Measurements from ENCODE around the gene PCP4. TPM values are rescaled to one million over a fixed set of nuclear protein-coding genes. Genes with fewer than 3 reads are reported as not detected.

The PCP4 gene
- total RNA-seq, 1 donor from 2014 or later: 5.4 TPM

DNA sequence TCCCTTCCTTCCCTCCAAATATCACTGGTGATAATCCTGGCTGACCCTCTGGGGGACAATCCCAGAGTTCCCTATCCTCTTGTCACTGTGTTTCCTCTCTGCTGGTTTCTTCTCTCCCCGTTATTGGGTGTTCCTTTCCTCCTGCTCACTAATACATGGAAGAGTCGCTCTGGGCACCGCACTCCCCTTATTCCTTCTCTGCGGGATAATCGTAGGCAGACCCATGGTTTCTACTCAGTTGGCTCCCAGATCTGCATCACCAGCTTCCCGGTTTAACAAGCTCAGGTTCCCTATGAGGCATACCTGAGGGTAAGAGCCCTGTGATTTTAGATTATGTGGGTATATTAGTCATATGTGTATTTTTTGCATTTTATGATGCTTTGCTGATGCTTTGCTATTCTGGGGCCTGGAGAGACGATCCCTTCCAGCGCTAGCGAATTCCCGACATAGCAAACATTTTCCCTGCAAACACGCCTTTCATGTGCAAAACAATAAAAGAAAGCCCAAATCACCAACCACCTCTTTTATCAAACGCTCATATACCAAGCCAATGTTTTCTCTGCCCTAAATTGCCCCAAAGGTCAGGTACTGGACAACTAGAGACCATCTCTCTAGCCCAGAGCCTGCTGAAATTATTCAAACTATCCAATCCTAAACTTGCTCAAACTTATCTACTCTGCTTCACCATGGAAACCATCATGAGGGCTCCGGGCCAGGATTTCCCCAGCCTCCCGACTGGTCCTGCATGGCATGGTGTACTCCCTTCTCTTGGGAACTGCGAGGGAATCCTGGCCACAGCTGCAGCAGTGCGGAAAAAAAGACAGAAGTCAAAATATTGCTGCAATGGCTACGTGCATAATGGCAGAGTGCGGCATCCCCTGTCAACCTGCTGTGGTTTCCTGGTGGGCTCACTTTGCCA lies 84.2 kb downstream of the PCP4 start:
- intact Hi-C loops (cut with micrococcal nuclease): no loop called here
- Histone ChIP-seq H3K27ac (replicated peaks) (no peak overlapping the region), H3K4me1 (no peaks in the 10 kb centered on the region)

DNA sequence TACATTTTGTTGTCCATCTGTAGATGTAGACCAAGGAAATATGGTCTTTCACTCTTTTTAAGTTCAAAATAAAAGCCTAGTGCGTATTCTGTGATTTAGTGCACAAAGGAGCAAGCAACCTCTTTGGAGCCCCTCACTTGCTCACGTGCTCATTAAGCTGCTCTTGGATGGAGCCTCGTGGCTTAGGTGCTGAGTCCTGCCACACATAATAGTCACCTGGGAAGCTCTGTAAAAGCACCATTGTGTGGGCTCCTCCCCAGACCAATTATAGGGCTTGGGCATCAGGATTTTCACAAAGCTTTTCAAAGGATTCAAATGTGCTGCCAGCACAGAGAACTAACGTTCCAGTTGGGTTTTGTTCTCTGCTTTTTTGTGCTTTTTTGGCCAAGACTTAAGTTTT lies 85.0 kb downstream of the PCP4 start:
- Histone ChIP-seq H3K36me3 (no peaks in the 10 kb centered on the region), H3K9me3 (replicated peaks) (peaks cover 10% of the 10 kb centered on the region), H3K27ac (replicated peaks) (no peak overlapping the region), H3K27me3 (ENCODE audit: low read depth) (peaks cover 35% of the 10 kb centered on the region), H3K4me1 (no peaks in the 10 kb centered on the region), H3K4me3 (no peak overlapping the region)
- TF ChIP-seq, protein P1, sequence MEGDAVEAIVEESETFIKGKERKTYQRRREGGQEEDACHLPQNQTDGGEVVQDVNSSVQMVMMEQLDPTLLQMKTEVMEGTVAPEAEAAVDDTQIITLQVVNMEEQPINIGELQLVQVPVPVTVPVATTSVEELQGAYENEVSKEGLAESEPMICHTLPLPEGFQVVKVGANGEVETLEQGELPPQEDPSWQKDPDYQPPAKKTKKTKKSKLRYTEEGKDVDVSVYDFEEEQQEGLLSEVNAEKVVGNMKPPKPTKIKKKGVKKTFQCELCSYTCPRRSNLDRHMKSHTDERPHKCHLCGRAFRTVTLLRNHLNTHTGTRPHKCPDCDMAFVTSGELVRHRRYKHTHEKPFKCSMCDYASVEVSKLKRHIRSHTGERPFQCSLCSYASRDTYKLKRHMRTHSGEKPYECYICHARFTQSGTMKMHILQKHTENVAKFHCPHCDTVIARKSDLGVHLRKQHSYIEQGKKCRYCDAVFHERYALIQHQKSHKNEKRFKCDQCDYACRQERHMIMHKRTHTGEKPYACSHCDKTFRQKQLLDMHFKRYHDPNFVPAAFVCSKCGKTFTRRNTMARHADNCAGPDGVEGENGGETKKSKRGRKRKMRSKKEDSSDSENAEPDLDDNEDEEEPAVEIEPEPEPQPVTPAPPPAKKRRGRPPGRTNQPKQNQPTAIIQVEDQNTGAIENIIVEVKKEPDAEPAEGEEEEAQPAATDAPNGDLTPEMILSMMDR (IDR thresholded peaks at IDR 0.05; ENCODE audit: borderline replicate concordance): no peak
- DNase-seq: no peak
- intact Hi-C loops (cut with micrococcal nuclease): no loop called here

More for the DNA sequence above, 84.2 kb downstream of the PCP4 start:
- no peak for DNase-seq
- no peak overlapping the region for H3K4me3 ChIP-seq
- no peaks in the 10 kb centered on the region for H3K36me3 ChIP-seq
- TF ChIP-seq, protein P1 (IDR thresholded peaks at IDR 0.05; ENCODE audit: borderline replicate concordance): no peak
- peaks cover 10% of the 10 kb centered on the region for H3K9me3 ChIP-seq (replicated peaks)
- peaks cover 35% of the 10 kb centered on the region for H3K27me3 ChIP-seq (ENCODE audit: low read depth)

DNA sequence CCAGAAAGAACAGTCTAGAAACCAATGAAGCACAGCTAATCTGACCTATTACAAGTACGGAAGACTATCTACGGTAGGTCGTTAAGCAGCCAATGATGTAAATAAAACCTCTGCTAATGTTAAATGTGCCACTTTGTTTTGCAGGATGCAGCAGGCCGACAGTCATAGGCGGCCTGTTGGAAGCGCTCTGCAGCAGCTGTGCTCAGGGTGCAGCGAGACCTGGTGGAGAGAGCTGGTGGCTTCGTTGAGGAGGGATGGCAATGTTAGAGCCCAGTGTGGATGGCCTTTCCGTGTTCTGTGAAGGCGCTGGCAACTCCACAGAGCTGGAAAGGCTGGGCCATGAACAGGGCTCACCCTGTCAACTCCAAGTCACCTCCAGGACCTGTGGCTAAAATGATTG lies 87.3 kb downstream of the PCP4 start:
- Histone ChIP-seq H3K27ac (replicated peaks) (no peak overlapping the region), H3K4me3 (no peak overlapping the region), H3K27me3 (ENCODE audit: low read depth) (peaks cover 35% of the 10 kb centered on the region), H3K9me3 (replicated peaks) (peaks cover 7% of the 10 kb centered on the region), H3K36me3 (no peaks in the 10 kb centered on the region), H3K4me1 (no peaks in the 10 kb centered on the region)
- intact Hi-C loops (cut with micrococcal nuclease): no loop called here
- TF ChIP-seq, protein P1 (IDR thresholded peaks at IDR 0.05; ENCODE audit: borderline replicate concordance): no peak
- no peak for DNase-seq

DNA sequence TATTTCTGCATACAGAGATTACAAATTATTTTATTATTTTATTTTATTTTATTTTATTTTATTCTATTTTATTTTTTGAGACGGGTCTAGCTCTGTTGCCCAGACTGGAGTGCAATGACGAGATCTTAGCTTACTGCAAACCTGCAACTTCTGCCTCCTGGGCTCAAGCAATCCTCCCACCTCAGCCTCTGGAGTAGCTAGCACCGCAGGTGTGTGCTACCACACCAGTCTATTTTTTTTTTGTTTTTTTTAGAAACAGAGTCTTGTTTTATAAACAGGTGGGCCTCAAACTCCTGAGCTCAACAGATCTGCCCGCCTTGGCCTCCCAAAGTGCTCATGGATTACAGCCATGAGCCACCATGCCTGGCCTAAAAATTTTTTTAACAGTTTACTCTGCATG lies 88.1 kb downstream of the PCP4 start:
- intact Hi-C loops (cut with micrococcal nuclease): no loop called here
- TF ChIP-seq, protein P1 (IDR thresholded peaks at IDR 0.05; ENCODE audit: borderline replicate concordance): no peak
- no peak overlapping the region for H3K4me3 ChIP-seq
- no peak for DNase-seq
- H3K36me3 ChIP-seq: no peaks in the 10 kb centered on the region
- H3K27me3 ChIP-seq (ENCODE audit: low read depth): peaks cover 35% of the 10 kb centered on the region
- H3K9me3 ChIP-seq (replicated peaks): peaks cover 15% of the 10 kb centered on the region
- H3K27ac ChIP-seq (replicated peaks): no peak overlapping the region
- no peaks in the 10 kb centered on the region for H3K4me1 ChIP-seq

DNA sequence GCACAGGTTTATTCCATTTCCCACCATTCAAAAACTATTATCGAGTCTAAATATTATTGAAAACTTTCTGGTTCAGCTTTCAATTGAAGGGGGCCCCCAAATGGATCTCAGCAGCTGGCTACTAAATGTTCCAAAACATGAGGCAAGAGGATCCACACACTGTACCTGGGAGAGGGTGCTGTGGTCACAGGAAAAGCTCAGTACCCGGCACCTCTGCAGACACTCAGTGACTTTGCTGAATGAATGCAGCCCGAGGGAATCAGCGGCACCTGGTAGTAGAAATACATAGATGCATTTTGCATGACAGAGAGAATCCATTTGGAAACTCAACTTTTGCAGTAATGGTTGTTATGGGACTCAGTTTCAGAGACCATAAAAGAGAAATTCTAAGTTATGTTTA lies 89.3 kb downstream of the PCP4 start:
- DNase-seq: no peak
- Histone ChIP-seq H3K4me1 (no peaks in the 10 kb centered on the region), H3K27ac (replicated peaks) (no peak overlapping the region), H3K4me3 (no peak overlapping the region), H3K27me3 (ENCODE audit: low read depth) (peaks cover 23% of the 10 kb centered on the region), H3K36me3 (no peaks in the 10 kb centered on the region), H3K9me3 (replicated peaks) (peaks cover 27% of the 10 kb centered on the region)
- TF ChIP-seq, protein P1 (IDR thresholded peaks at IDR 0.05; ENCODE audit: borderline replicate concordance): no peak
- intact Hi-C loops (cut with micrococcal nuclease): no loop called here
